Epithelial cell of proximal tubule (primary cell): ENCODE data around the gene UBE2R2. TPM values are rescaled to one million over a fixed set of nuclear protein-coding genes. Genes with fewer than 3 reads are reported as not detected.

Source experiments
- DNase-seq: peaks from one replicate; pipeline ENCODE4 v3.0.0-alpha.2; 2011; ENCODE audit warnings: low read depth
- H3K4me3 ChIP-seq: 2 replicates; pipeline ENCODE4 v1.5.1; 2011; ENCODE audit warnings: low read depth, mild to moderate bottlenecking, low read length
- CTCF ChIP-seq: conservative IDR thresholded peaks from 2 replicates; pipeline ENCODE4 v1.5.1; 2012; ENCODE audit warnings: low read depth, mild to moderate bottlenecking, low read length
- total RNA-seq: library from RNA; depleted of rRNA; stranded (reverse); fragments of >200 nt; gene quantifications from 2 replicates; pipeline ENCODE4 v1.2.3, GENCODE V29; 2015

The UBE2R2 gene
- total RNA-seq, 1 donor from 2014 or later, result 27.4 TPM

- TF ChIP-seq CTCF, result no peak
- no peak overlapping the region for H3K4me3 ChIP-seq
- DNase-seq, result no peak
Observed at GRCh38 chr9:33903157-33903780, 86.3 kb downstream of the UBE2R2 start.

DNA sequence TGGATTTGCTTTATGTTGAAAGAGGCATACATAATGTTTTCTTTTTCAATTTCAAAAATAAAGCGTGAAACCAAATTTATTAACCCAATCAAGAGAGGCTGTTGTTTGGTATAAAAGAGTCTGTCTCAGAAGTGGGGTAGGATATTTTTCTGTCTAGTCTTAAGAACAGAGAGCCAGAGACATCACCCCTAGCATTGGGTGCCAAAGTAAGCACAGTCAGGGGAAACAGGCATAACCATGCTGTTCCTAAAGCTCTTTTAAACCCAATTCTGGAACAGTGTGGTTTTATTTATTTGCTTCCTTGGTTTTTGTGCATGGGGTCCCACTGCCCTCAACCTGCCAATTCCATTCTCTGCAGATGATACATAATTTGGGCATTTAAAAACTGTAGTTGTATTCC is 88.2 kb downstream of the UBE2R2 start:
- no peak for DNase-seq
- TF ChIP-seq CTCF, result no peak
- H3K4me3 ChIP-seq, result no peak overlapping the region

- no peak overlapping the region for H3K4me3 ChIP-seq
- TF ChIP-seq CTCF, result no peak
Observed at GRCh38 chr9:33906769-33907168, 89.8 kb downstream of the UBE2R2 start.

GRCh38 chr9:33907347-33907746 is 90.4 kb downstream of the UBE2R2 start:
- no peak overlapping the region for H3K4me3 ChIP-seq
- no peak for TF ChIP-seq CTCF
- DNase-seq, result no peak

More at GRCh38 chr9:33906769-33907168, 89.8 kb downstream of the UBE2R2 start:
- no peak for DNase-seq

GRCh38 chr9:33908114-33908513 is 91.2 kb downstream of the UBE2R2 start:
- no peak overlapping the region for H3K4me3 ChIP-seq
- no peak for TF ChIP-seq CTCF
- no peak for DNase-seq

DNA sequence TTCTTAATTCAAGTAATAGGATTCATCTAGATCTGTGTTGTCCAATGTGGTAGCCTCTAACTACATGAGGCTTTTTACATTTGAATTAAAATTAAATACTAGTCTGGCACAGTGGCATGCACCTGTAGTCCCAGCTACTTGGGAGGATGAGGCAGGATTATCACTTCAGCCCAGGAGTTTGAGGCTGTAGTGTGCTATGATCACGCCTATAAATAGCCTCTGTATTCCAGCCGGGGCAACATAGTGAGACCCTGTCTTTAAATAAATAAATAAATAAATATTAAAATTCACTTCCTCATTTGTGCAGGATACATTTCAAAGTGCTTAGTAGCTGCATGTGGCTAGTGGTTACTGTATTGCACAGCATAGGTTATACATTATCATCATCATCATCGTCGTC is 91.8 kb downstream of the UBE2R2 start:
- DNase-seq, result no peak
- no peak overlapping the region for H3K4me3 ChIP-seq
- TF ChIP-seq CTCF, result no peak

GRCh38 chr9:33913541-33913940 is 96.6 kb downstream of the UBE2R2 start:
- H3K4me3 ChIP-seq, result no peak overlapping the region
- TF ChIP-seq CTCF, result no peak
- no peak for DNase-seq
